B cell (primary cell): Measurements from ENCODE around the gene APLP1.

Source experiments
- EZH2 ChIP-seq: IDR thresholded peaks from 2 replicates; pipeline ENCODE4 v1.6.1; 2012; ENCODE audit warnings: borderline replicate concordance, low read depth, mild to moderate bottlenecking, moderate library complexity, low read length; ENCODE audit not compliant: insufficient read depth, poor library complexity, severe bottlenecking
- TF ChIP-seq, protein P1 (sequence below): fragments of 200-600 bp; IDR thresholded peaks from one replicate; pipeline ENCODE4 v1.8.0; 2022; ENCODE audit warnings: antibody characterized with exemption, mild to moderate bottlenecking

DNA sequence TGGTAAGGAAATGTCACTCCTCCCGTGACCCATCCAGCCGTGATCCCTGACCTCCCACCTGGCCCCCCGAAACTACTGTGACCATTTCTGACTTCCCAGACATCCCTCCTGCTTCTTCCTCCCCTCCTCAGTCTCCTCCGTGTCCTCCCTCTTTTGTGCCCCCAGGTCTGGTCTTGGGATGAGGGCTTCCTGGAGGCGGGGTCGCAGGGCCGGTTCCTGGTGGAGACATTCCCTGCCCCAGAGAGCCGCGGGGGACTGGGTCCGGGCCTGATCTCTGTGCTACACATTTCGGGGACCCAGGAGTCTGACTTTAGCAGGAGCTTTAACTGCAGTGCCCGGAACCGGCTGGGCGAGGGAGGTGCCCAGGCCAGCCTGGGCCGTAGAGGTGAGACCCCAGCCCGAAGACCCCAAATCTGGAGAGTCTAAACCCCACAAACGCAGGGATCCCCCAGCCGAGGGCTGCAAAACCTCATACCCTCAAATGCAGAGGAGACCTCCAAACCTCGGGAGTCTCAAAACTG is 6.7 kb upstream of the APLP1 start:
- TF ChIP-seq, protein P1, sequence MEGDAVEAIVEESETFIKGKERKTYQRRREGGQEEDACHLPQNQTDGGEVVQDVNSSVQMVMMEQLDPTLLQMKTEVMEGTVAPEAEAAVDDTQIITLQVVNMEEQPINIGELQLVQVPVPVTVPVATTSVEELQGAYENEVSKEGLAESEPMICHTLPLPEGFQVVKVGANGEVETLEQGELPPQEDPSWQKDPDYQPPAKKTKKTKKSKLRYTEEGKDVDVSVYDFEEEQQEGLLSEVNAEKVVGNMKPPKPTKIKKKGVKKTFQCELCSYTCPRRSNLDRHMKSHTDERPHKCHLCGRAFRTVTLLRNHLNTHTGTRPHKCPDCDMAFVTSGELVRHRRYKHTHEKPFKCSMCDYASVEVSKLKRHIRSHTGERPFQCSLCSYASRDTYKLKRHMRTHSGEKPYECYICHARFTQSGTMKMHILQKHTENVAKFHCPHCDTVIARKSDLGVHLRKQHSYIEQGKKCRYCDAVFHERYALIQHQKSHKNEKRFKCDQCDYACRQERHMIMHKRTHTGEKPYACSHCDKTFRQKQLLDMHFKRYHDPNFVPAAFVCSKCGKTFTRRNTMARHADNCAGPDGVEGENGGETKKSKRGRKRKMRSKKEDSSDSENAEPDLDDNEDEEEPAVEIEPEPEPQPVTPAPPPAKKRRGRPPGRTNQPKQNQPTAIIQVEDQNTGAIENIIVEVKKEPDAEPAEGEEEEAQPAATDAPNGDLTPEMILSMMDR, result no peak
- no peak for TF ChIP-seq EZH2
